ENCODE results near the gene ZFTA. TPM values are rescaled to one million over a fixed set of nuclear protein-coding genes. Genes with fewer than 3 reads are reported as not detected.

The ZFTA gene
- total and polyA plus RNA-seq, 2 experiments from 2014 or later = 8.3 to 36.6 TPM

DNA sequence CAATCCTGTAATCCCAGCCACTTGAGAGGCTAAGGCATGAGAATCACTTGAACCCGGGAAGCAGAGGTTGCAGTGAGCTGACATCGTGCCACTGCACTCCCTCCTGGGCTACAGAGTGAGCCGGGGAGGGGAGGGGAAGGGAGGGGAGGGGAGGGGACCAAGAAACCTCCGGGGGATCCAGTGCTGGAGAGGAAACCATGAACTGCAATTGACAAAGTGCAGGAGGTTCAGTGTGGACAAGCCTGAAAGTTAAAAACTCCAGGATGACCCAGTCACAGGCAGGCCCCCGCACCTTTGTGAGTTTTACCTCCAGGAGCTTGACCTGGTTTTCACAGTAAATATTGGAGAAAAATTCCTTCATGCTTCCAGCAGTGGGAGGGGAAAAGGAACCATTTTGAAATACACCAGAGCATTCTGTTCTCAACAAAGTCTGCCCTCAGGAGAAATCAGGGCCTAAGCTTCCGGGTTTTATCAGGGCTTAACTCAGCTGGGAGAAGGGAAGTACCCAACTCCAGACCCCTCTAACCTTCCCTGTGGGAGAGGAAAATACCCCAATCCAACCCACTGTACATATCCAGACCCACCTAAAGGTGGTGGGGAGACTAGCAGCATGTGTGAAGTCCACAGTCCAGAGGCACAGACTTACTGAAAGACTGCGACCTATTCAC, 15.5 kb upstream of the ZFTA start:
- Histone ChIP-seq H3K27me3 (ENCODE audit: insufficient read depth) (0 out of 2 replicates have a peak, but pooled peaks cover 4% of the 10 kb centered on the region), H4K20me1 (replicated peaks; ENCODE audit: insufficient read depth) (no peaks in the 10 kb centered on the region), H3K27ac (ENCODE audit: low read depth) (no peak overlapping the region), H2AFZ (no peak overlapping the region), H3K9me2 (ENCODE audit: insufficient read depth) (no peaks in the 10 kb centered on the region; the same call in 1 of the 2 replicates), H3K4me1 (ENCODE audit: insufficient read depth) (no peaks in the 10 kb centered on the region), H3K4me3 (no peak overlapping the region), H3K4me2 (no peak overlapping the region), H3K36me3 (ENCODE audit: insufficient read depth) (no peaks in the 10 kb centered on the region), H3K79me2 (replicated peaks; ENCODE audit: insufficient read depth) (no peaks in the 10 kb centered on the region), H3F3A (replicated peaks; ENCODE audit: low read depth) (0 out of 2 replicates have a peak, but pooled peaks cover 7% of the 10 kb centered on the region)
- H3K36me3 Mint-ChIP-seq (ENCODE audit: low read depth) = no peaks in the 10 kb centered on the region
- H3K27ac Mint-ChIP-seq = no peak overlapping the region
- peak; percentile 81 for ATAC-seq
- no peaks in the 10 kb centered on the region; the same call in 2 of the 3 replicates for H3K9me3 Mint-ChIP-seq
- no peaks in the 10 kb centered on the region for H3K4me1 Mint-ChIP-seq
- TF ChIP-seq NANOG (IDR thresholded peaks at IDR 0.05; ENCODE audit: borderline replicate concordance) (no peak), ZNF462 (CRISPR knock-in tag; IDR thresholded peaks at IDR 0.05) (no peak), ZNF331 (CRISPR knock-in tag; IDR thresholded peaks at IDR 0.05; ENCODE audit: low read depth) (no peak), CTCF (conservative IDR thresholded peaks at IDR 0.05; ENCODE audit: low read depth in 2 of 2) (no peak), EZH2 (IDR thresholded peaks at IDR 0.05; ENCODE audit: low read depth, unreplicated experiment) (no peak), STAT1 (IDR thresholded peaks at IDR 0.05; ENCODE audit: unreplicated experiment) (no peak), JUNB (IDR thresholded peaks at IDR 0.05; ENCODE audit: unreplicated experiment) (no peak), ETS1 (IDR thresholded peaks at IDR 0.05) (no peak), CREB1 (CRISPR knock-in tag; IDR thresholded peaks at IDR 0.05; ENCODE audit: low read depth) (no peak), ZNF114 (CRISPR knock-in tag; IDR thresholded peaks at IDR 0.05) (no peak), EZH2phosphoT487 (IDR thresholded peaks at IDR 0.05; ENCODE audit: unreplicated experiment) (no peak)
- TF ChIP-seq, protein P1, sequence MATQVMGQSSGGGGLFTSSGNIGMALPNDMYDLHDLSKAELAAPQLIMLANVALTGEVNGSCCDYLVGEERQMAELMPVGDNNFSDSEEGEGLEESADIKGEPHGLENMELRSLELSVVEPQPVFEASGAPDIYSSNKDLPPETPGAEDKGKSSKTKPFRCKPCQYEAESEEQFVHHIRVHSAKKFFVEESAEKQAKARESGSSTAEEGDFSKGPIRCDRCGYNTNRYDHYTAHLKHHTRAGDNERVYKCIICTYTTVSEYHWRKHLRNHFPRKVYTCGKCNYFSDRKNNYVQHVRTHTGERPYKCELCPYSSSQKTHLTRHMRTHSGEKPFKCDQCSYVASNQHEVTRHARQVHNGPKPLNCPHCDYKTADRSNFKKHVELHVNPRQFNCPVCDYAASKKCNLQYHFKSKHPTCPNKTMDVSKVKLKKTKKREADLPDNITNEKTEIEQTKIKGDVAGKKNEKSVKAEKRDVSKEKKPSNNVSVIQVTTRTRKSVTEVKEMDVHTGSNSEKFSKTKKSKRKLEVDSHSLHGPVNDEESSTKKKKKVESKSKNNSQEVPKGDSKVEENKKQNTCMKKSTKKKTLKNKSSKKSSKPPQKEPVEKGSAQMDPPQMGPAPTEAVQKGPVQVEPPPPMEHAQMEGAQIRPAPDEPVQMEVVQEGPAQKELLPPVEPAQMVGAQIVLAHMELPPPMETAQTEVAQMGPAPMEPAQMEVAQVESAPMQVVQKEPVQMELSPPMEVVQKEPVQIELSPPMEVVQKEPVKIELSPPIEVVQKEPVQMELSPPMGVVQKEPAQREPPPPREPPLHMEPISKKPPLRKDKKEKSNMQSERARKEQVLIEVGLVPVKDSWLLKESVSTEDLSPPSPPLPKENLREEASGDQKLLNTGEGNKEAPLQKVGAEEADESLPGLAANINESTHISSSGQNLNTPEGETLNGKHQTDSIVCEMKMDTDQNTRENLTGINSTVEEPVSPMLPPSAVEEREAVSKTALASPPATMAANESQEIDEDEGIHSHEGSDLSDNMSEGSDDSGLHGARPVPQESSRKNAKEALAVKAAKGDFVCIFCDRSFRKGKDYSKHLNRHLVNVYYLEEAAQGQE (IDR thresholded peaks at IDR 0.05; ENCODE audit: unreplicated experiment) = no peak
- H3K4me3 Mint-ChIP-seq = no peak overlapping the region
- no peak for DNase-seq (ENCODE audit: low spot score)
- H3K27me3 Mint-ChIP-seq (ENCODE audit: insufficient read depth, low read depth, poor library complexity) = peaks cover 9% of the 10 kb centered on the region

All from GM23338 (cell line).